BJ (cell line): ENCODE results near the gene APOBEC3C. TPM values are rescaled to one million over a fixed set of nuclear protein-coding genes. Genes with fewer than 3 reads are reported as not detected.
A peak's percentile ranks its signal among the peaks of the same experiment; 100 is the strongest.
"Not testable (repeated sequence)": the region's sequence is repeated elsewhere in the genome, so short reads cannot be mapped to it uniquely, and the experiment has no call there.

Source experiments
- CTCF ChIA-PET: fragments of 350-600 bp; formaldehyde crosslinking; extraction: SDS; loops from one replicate; lab custom pipeline; 2021; ENCODE audit warnings: antibody characterized with exemption, inconsistent platforms; lab: Yijun Ruan, JAX
- POLR2A ChIA-PET: fragments of 300-600 bp; sonication (Branson Sonifier 250); formaldehyde crosslinking; extraction: SDS; loops from one replicate; lab custom pipeline; 2021; ENCODE audit warnings: antibody characterized with exemption; lab: Charles Lee
- DNase-seq: peaks from one replicate; pipeline ENCODE4 v3.0.0-alpha.2; 2011; ENCODE audit warnings: low read depth
- H3K27me3 ChIP-seq: 2 replicates; pipeline ENCODE4 v1.6.0; 2011; ENCODE audit warnings: low read length; ENCODE audit not compliant: control insufficient read depth, insufficient read depth
- H3K36me3 ChIP-seq: 2 replicates; pipeline ENCODE4 v1.5.1; 2011; ENCODE audit warnings: low read length; ENCODE audit not compliant: control insufficient read depth, insufficient read depth
- H3K4me3 ChIP-seq: 2 replicates; pipeline ENCODE4 v1.5.1; 2011; ENCODE audit warnings: low read depth, mild to moderate bottlenecking, control low read depth, low read length
- polyA plus RNA-seq: library from polyadenylated mRNA; depleted of rRNA; stranded (reverse); fragments of >200 nt; gene quantifications from 2 replicates; pipeline ENCODE4 v1.2.3, GENCODE V29; 2011
- TF ChIP-seq, protein P1 (sequence below): IDR thresholded peaks from 2 replicates; pipeline ENCODE4 v1.5.1; 2011; ENCODE audit warnings: low read depth, mild to moderate bottlenecking, control low read depth, inconsistent platforms, low read length, moderate library complexity; ENCODE audit not compliant: insufficient read depth

Gene APOBEC3C
- polyA plus RNA-seq, 1 experiment, result 20.4 TPM

DNA sequence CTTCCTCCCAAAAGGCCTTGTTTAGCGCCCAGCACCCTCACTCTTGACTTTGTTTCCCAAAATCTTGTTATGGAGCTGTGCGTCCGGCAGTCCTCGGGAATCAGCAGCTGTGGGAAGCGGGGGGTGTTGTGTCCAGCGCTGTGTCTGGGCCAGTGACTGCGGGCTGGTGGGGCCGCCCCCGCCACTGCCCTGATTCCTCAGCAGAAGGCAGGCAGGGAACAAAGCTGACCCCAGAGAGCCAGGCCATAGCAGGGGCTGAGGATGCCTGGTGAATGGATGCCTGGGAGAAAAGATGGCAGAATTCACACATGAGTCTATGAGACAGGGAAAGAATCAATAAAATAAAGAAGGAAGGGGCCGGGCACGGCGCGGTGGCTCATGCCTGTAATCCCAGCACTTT is 2.5 kb downstream of the APOBEC3C start:
- CTCF ChIA-PET, result interaction anchor here (1.9 kb wide), 1 partner anchor 147 kb away, joined by 10 read pairs; no protein-coding TSS in a partner anchor

DNA sequence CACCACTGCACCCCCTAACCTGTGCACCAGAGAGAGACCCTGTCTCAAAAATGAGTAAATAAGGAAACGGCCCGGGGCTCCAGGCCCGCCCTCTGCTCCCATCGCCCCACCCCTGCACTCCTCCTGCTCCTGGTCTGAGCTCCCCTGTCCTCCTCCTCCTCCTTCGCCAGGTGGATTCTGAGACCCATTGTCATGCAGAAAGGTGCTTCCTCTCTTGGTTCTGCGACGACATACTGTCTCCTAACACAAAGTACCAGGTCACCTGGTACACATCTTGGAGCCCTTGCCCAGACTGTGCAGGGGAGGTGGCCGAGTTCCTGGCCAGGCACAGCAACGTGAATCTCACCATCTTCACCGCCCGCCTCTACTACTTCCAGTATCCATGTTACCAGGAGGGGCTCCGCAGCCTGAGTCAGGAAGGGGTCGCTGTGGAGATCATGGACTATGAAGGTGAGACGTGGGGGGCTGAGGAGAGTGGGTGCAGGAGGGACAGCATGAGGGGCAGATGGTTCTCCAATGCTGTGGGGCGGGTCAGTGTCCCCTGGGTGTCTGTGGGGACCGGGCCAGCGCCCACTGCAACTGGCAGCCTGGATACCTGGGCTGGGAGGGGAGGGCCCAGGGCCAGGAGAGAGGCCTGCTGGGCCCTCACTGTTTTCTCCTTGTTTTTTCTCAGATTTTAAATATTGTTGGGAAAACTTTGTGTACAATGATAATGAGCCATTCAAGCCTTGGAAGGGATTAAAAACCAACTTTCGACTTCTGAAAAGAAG is 3.7 kb downstream of the APOBEC3C start:
- CTCF ChIA-PET, result interaction anchor here (1.9 kb wide), 1 partner anchor 148 kb away, joined by 10 read pairs; no protein-coding TSS in a partner anchor
- POLR2A ChIA-PET, result no interaction called here

More for the DNA sequence above, 2.5 kb downstream of the APOBEC3C start:
- no peak for DNase-seq
- TF ChIP-seq, protein P1, sequence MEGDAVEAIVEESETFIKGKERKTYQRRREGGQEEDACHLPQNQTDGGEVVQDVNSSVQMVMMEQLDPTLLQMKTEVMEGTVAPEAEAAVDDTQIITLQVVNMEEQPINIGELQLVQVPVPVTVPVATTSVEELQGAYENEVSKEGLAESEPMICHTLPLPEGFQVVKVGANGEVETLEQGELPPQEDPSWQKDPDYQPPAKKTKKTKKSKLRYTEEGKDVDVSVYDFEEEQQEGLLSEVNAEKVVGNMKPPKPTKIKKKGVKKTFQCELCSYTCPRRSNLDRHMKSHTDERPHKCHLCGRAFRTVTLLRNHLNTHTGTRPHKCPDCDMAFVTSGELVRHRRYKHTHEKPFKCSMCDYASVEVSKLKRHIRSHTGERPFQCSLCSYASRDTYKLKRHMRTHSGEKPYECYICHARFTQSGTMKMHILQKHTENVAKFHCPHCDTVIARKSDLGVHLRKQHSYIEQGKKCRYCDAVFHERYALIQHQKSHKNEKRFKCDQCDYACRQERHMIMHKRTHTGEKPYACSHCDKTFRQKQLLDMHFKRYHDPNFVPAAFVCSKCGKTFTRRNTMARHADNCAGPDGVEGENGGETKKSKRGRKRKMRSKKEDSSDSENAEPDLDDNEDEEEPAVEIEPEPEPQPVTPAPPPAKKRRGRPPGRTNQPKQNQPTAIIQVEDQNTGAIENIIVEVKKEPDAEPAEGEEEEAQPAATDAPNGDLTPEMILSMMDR, result no peak
- Histone ChIP-seq H3K27me3 (no peaks in the 10 kb centered on the region), H3K4me3 (no peak overlapping the region), H3K36me3 (peaks cover 1% of the 10 kb centered on the region)
- POLR2A ChIA-PET, result no interaction called here

DNA sequence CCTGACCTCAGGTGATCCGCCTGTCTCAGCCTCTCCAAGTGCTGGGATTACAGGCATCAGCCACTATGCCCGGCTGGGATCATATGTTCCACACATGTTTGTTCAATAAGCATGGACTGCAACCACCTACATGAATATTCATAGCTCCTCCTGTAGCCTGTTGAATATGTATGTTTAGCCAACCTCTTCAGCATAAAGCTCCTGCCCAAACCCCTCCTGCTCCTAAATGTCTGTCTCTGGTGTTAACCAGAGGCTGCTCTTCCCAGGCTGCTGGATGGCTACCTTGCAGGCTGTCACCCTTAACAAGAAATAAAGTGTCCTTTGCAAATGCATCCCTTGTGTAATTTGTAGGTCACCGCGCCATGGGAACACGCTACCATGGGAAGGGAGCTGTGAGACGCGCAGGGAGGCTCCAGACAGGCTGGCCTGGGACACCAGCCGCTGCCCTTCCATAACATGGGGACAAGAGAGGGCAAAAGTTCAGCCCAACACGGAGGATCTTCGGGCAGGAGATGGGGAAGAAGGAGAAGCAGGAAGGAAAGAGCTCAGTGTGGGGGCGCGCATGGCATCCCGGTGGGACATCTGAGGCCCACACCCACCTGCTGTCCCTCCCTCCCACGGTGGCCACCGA is 6.1 kb downstream of the APOBEC3C start:
- H3K27me3 ChIP-seq, DNase-seq, H3K36me3 ChIP-seq, H3K4me3 ChIP-seq, POLR2A ChIA-PET, CTCF ChIA-PET: not testable (repeated sequence)

More for the DNA sequence above, 3.7 kb downstream of the APOBEC3C start:
- no peak for DNase-seq
- Histone ChIP-seq H3K27me3 (no peaks in the 10 kb centered on the region), H3K4me3 (no peak overlapping the region), H3K36me3 (peaks cover 1% of the 10 kb centered on the region)
- TF ChIP-seq, protein P1, result no peak

DNA sequence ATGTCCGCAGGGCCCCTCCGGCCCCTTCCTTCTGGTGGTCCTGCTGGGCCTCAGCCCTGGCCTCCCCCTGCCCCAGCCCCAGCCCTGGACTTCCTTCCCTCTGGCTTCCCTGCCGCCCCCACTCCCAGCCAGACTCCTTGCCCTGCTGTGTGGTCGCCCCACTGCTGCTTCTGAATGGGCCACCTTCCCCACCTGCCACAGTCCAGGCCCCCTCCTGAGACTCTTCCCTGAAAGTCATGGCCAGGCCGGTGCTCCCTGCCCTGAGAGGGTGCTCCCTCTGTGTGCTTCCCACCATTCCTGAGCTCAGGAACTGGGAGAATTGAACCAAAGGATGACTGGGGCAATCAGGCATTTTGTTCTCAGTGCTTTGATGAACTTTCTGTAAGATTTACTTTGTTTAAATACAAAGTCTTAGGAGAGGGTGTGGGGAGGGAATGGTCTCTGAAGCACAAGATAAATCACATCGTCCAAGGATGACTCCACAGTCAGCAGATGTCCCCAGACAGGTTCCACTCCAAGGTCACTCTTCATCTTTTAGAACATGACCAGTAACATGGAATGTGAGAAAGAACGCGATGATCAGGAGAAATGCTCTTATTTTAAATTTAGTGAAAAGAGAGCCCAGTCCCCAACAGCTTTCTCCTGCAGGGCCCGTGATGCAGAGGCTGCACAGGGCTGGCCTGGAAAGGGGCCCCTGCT is 7.6 kb downstream of the APOBEC3C start:
- TF ChIP-seq, protein P1, result no peak
- ChIA-PET CTCF (no interaction called here), POLR2A (no interaction called here)
- no peak for DNase-seq
- Histone ChIP-seq H3K27me3 (no peaks in the 10 kb centered on the region), H3K4me3 (peak overlapping the region; percentile 33), H3K36me3 (peaks cover 3% of the 10 kb centered on the region)

DNA sequence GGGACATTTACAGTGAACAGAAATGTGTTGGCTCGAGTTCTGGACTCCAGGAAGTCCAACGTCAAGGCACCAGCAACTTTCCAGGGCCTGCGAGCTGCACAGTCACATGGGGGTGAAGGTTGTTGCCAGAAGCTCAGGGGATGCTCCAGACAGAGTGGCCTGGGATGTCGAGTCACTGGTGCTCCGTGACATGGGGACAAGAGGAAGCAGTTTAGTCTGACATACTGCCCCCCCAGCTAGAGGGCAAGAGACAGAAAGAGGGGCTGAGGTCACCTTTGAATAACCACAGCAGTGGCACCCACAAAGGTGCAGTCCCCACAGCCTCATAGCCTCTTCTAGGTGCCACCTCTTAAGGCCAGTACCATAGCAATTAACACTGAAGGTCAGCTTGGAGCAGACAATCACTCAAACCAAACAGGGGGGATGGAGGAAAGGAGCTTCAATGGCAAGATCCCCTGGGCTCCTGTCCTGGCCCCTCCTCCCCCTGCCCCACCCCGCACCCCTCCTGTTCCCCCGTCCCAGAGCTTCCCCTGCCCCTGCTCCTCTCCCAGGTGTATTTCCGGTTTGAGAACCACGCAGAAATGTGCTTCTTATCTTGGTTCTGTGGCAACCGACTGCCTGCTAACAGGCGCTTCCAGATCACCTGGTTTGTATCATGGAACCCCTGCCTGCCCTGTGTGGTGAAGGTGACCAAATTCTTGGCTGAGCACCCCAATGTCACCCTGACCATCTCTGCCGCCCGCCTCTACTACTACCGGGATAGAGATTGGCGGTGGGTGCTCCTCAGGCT is 10.7 kb downstream of the APOBEC3C start:
- Histone ChIP-seq H3K27me3 (no peaks in the 10 kb centered on the region), H3K4me3 (no peak overlapping the region), H3K36me3 (peaks cover 1% of the 10 kb centered on the region)
- ChIA-PET POLR2A (no interaction called here), CTCF (no interaction called here)
- DNase-seq, result no peak
- TF ChIP-seq, protein P1, result no peak
